ENCODE data around the gene SUPT3H. TPM values are rescaled to one million over a fixed set of nuclear protein-coding genes. Genes with fewer than 3 reads are reported as not detected.

Gene SUPT3H
- total RNA-seq, 1 experiment from 2014 or later = 10.3 TPM

DNA sequence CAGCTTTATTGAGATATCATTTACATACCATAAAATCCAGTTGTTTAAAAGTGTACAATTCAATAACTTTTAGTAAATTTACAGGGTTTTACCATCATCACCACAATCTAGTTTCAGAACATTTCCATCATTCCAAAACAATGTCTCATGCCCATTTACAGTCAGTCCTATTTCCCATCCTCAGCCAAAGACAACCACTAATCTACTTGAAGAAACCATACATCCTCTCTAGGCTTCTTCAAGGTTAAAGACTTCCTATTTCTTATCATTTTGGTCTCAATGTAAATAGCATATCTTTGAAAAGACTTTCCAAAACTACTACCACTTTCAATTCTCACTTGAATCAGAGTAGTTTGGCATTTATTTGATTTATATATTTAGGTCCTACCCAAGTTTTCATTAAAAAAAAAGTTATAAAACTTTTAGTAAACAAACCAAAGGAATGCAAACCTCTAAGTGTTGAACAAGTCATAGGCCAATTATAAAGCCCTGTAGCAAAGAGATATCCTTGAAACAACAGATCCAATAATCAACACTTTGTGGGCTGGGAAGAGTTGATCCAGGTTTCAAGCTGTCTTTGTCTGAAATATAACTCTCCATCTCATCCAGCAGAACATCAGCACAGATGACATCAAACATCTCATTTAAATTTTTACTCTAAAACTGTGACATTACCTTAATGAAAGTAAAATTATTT, 260.9 kb downstream of the SUPT3H start:
- Mint-ChIP-seq H3K36me3 (ENCODE audit: insufficient read depth, unreplicated experiment) (no peaks in the 10 kb centered on the region), H3K27me3 (ENCODE audit: unreplicated experiment) (no peaks in the 10 kb centered on the region), H3K9me3 (ENCODE audit: low read depth, unreplicated experiment) (no peaks in the 10 kb centered on the region), H3K4me1 (ENCODE audit: low read depth, unreplicated experiment) (no peaks in the 10 kb centered on the region), H3K4me3 (ENCODE audit: low read depth, unreplicated experiment) (no peak overlapping the region), H3K27ac (ENCODE audit: unreplicated experiment) (no peak overlapping the region)
- no peak for DNase-seq
- no peak for TF ChIP-seq CTCF (IDR thresholded peaks at IDR 0.05; ENCODE audit: unreplicated experiment)
- CTCF ChIA-PET = no interaction called here
- BruUV-seq (replicated peaks) = no TSS peak
- intact Hi-C loops (cut with micrococcal nuclease; ENCODE audit: unreplicated experiment) = no loop called here

GRCh38 chr6:45115696-45116095, 262.0 kb downstream of the SUPT3H start:
- no peak for TF ChIP-seq CTCF (IDR thresholded peaks at IDR 0.05; ENCODE audit: unreplicated experiment)
- no peak overlapping the region for H3K27ac Mint-ChIP-seq (ENCODE audit: unreplicated experiment)
- no TSS peak for BruUV-seq (replicated peaks)
- CTCF ChIA-PET = no interaction called here
- H3K36me3 Mint-ChIP-seq (ENCODE audit: insufficient read depth, unreplicated experiment) = no peaks in the 10 kb centered on the region
- H3K4me3 Mint-ChIP-seq (ENCODE audit: low read depth, unreplicated experiment) = no peak overlapping the region
- no peaks in the 10 kb centered on the region for H3K4me1 Mint-ChIP-seq (ENCODE audit: low read depth, unreplicated experiment)
- intact Hi-C loops (cut with micrococcal nuclease; ENCODE audit: unreplicated experiment) = no loop called here
- H3K9me3 Mint-ChIP-seq (ENCODE audit: low read depth, unreplicated experiment) = no peaks in the 10 kb centered on the region
- no peak for DNase-seq
- H3K27me3 Mint-ChIP-seq (ENCODE audit: unreplicated experiment) = no peaks in the 10 kb centered on the region

GRCh38 chr6:45112711-45113110, 265.0 kb downstream of the SUPT3H start:
- CTCF ChIA-PET = no interaction called here
- Mint-ChIP-seq H3K4me1 (ENCODE audit: low read depth, unreplicated experiment) (no peaks in the 10 kb centered on the region), H3K27me3 (ENCODE audit: unreplicated experiment) (no peaks in the 10 kb centered on the region), H3K4me3 (ENCODE audit: low read depth, unreplicated experiment) (no peak overlapping the region), H3K27ac (ENCODE audit: unreplicated experiment) (no peak overlapping the region), H3K9me3 (ENCODE audit: low read depth, unreplicated experiment) (no peaks in the 10 kb centered on the region), H3K36me3 (ENCODE audit: insufficient read depth, unreplicated experiment) (no peaks in the 10 kb centered on the region)
- no peak for TF ChIP-seq CTCF (IDR thresholded peaks at IDR 0.05; ENCODE audit: unreplicated experiment)
- DNase-seq = no peak
- intact Hi-C loops (cut with micrococcal nuclease; ENCODE audit: unreplicated experiment) = no loop called here
- no TSS peak for BruUV-seq (replicated peaks)

DNA sequence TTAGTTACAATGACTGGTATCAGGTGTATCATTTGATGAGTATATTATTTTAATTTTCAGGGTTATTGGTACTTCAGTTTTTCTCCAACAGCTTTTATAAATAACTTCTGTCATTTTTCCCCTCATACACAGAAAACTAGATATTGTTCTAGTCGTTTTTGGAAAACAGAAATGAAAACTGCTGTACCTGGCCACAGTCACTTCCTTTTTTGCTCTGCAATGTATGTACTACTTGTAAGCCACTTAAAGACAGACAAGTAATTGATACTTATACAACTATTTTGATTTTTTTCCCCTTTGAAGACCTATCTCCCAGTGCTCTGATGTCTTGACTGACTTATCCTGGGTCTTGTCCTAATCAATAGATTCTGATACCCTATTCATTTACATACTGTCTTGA, 268.2 kb downstream of the SUPT3H start:
- CTCF ChIA-PET = no interaction called here
- H3K9me3 Mint-ChIP-seq (ENCODE audit: low read depth, unreplicated experiment) = no peaks in the 10 kb centered on the region
- intact Hi-C loops (cut with micrococcal nuclease; ENCODE audit: unreplicated experiment) = loop anchor here (10.0 kb wide), 1 partner anchor 265 kb away; the partner anchor contains the start of gene SUPT3H
- no peak for DNase-seq
- no peaks in the 10 kb centered on the region for H3K27me3 Mint-ChIP-seq (ENCODE audit: unreplicated experiment)
- no peak overlapping the region for H3K4me3 Mint-ChIP-seq (ENCODE audit: low read depth, unreplicated experiment)
- H3K4me1 Mint-ChIP-seq (ENCODE audit: low read depth, unreplicated experiment) = no peaks in the 10 kb centered on the region
- BruUV-seq (replicated peaks) = no TSS peak
- TF ChIP-seq CTCF (IDR thresholded peaks at IDR 0.05; ENCODE audit: unreplicated experiment) = no peak
- no peaks in the 10 kb centered on the region for H3K36me3 Mint-ChIP-seq (ENCODE audit: insufficient read depth, unreplicated experiment)
- H3K27ac Mint-ChIP-seq (ENCODE audit: unreplicated experiment) = no peak overlapping the region

Data from Calu3 (cell line).